GM18909 (cell line): ENCODE data around the gene EEPD1.

Experiments used
- ATAC-seq: cut with Tn5 transposase; IDR thresholded peaks from one replicate; pipeline ENCODE4 v1.9.1; 2021; ENCODE audit warnings: mild to moderate bottlenecking; ENCODE audit not compliant: unreplicated experiment, poor library complexity

EEPD1 gene

GRCh38 chr7:36188266-36188665 is 35.2 kb downstream of the EEPD1 start:
- ATAC-seq, result no peak

DNA sequence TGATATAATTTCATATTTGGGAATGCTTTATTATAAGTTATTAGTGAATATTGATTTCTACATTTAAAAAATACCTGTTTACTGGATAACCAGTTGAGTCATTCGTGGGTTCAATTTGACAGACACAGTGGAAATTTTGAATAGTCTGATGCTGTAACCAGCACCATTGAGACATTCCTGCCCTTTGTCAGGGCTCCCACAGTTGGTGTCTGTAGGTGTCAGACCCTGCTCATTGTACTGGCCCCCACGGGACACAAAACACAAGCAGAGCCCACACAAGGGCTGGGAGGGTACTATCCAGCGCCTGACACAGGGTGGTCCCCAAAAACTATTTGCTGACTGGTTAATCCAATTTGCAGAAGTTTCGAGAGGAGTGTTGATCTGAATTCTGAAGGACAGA is 35.9 kb downstream of the EEPD1 start:
- ATAC-seq, result no peak

DNA sequence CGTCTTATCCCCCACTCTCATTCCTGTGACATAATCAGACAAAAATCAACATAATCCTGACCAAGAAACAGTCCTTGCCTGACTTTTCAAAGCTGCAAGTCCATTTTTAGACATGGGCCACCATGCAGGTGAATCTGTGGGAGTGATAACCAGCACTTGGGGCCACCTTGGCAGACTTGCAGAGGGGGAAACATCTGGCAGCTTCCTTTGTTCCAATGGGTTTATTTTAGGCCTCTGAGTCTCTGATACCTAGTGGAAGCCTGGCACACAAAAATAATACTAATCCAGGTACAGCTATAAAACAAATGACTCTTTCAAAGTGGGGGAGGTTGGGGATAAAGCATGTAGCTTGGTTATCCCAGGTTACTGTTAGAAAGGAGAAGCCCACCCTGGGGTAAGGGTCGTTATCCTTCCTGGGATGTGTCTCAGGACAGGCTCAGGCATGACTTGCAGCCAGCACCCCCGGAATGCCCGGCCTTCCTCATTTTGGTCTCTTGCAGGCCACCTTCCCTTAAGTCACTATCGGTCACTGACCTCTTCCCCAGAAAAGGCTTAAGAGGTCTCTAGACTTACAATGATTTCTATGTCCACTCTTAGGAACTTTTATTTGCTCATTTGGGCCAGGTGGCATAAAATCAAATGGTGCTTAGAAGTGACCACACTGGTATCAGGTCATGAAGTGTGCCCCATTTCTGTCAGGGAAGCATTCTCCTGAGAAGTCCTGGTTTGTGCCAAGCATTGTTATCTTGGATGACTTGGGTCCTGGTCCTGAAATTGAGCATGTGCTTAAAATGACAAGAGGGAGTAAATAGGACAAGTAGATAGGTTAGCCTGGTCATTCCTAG is 37.6 kb downstream of the EEPD1 start:
- ATAC-seq, result no peak

DNA sequence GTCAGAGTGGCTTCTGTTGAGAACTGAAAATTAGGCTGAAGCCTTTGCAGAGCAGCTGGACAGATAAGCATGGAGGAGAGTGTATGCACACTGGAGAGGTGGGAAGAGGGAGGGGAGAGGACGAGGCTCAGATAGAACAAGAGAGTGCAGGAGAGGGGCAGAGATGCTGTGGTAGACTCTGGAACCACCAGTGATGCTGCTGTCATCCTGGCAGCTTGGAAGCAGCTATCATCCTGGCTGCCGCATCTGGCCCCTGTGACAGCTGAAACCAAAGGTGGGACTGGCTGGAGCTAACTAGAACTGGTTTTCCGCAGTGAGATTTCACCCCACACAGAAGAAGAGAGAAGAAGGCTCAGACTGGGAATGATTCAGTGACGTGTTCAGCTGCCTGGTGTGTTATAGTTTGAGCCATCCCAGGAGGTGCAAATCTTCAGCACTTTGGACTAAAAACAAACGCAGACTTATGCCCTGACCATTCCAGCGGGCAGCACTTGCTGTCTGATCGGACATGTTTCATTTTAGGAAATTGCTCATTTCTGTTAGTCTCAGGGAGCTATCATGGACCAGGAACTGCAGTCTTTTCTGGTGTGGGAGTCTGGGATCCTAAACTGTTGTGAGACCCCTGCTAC is 38.4 kb downstream of the EEPD1 start:
- ATAC-seq, result peak; percentile 22

DNA sequence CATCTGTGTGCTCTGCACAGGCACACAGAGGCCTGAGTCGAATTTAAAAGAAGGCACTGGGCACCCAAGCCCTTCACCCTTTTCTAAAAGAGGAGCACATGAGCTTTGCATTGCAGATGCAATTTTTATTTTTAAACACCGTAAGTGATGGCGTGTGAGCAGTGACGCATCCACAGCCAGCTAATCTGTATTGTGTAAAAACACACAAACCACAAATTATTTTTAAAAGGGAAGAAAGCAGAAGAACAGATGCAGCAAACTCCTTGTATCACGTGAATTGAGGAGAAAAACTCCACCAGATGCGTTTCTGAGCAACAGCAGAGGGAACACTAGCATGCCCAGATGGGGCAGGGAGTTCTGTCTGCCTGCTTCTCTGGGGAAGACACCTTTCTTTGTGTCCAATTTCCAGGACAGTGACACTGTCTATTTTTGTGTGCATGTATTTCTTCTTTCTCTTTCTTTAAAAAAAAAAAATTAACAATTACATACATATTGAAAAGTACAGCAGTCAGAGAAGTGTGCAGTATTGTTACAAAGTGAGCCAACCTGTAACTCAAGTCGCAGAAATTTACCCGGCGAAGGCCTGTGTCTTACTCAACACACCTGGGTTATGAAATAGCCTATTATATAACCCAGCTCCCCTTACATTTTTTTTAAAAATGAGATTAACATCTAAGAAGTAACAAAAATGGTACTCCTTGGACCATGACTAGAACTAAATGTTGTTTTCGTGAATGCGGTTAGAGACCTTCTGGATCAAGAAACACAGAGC is 39.2 kb downstream of the EEPD1 start:
- ATAC-seq, result peak; percentile 45

DNA sequence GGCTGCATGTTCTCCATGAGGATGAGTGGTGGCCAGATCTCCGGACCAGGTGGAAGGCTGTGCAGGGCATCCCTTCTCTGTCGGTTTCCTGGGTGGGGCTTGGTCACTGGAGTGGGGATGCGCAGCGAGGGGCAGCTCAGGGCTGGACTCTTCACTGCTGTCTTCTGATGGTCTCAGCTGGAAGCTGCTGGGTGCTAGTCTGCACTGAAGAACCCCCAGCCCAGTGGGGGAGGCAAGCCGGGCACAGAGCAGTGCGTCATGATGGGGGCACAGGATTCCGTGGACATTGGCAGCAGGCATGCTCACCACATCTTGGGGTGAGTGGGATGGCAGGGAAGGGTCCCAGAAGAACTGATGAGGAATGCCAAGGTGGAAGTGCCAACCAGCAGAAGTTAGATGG is 39.8 kb downstream of the EEPD1 start:
- ATAC-seq, result no peak

- no peak for ATAC-seq
These were observed 45.8 kb downstream of the EEPD1 start for GRCh38 chr7:36198854-36199266.

GRCh38 chr7:36199329-36199728 is 46.3 kb downstream of the EEPD1 start:
- no peak for ATAC-seq

GRCh38 chr7:36201122-36201723 is 48.2 kb downstream of the EEPD1 start:
- no peak for ATAC-seq

DNA sequence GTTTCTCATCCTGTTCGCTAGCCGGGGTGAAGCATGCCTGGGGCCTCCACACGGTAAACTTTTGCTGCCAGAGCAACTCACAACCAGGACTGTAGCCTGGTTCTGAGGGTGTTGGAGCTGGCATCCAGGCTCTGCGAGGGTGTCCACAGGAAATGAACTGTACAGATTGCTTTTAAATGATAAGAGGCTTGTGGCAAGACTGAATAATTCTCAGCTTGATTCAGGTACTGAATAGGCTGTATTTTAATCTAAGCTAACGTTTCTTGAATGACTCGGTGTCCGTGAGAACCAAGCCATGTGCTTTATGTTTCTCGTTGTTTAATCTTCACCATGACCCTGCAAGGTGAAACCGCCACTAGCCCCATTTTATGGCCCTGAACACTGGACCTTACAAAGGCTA is 49.3 kb downstream of the EEPD1 start:
- ATAC-seq, result no peak

- no peak for ATAC-seq
These were observed 50.2 kb downstream of the EEPD1 start for GRCh38 chr7:36203071-36203790.

GRCh38 chr7:36204044-36204663 is 51.1 kb downstream of the EEPD1 start:
- no peak for ATAC-seq

GRCh38 chr7:36204929-36205635 is 52.0 kb downstream of the EEPD1 start:
- ATAC-seq, result no peak

- no peak for ATAC-seq
These were observed 52.7 kb downstream of the EEPD1 start for GRCh38 chr7:36205803-36206202.

DNA sequence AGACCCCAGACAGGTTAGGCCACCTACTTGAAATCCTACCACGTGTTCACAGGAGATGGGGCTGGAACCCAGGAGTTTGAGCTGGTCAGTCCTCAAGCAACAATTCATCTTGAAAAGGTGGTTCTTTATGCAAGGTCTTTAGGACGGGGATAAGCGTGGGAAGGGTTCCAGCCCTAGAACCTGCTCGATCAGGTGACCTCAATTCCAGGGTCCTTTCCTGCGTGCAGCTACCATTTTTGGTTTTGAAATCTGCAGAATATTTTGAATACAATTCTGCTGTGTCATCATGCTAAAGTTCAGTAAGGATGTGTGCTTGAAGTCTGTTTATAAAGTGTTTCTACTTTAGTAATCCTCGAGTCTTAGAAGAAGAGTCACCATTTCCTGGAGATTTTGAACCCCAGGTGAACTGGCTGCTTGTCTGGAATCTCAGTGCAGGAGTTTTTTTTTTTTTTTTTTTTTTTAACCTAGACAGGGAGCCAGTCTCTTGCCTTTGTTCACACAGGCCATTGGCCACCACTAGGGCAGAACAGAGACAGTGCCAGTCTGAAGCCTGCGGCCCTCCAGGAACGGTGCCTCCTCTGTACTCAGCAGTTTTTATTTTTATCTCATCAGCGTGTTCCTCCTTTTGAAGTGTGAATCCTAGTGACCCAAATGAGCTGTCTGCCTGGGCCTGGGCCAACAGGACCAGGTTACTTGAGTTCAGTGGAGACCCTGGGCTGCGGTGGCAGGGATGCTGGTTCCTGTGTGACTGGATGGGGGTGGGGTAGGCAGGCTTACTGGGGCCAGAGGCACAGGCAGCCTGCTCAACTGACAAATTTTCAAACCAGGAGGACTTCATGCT is 54.6 kb downstream of the EEPD1 start:
- ATAC-seq, result no peak

- ATAC-seq, result no peak
These were observed 55.4 kb downstream of the EEPD1 start for GRCh38 chr7:36208426-36208825.

DNA sequence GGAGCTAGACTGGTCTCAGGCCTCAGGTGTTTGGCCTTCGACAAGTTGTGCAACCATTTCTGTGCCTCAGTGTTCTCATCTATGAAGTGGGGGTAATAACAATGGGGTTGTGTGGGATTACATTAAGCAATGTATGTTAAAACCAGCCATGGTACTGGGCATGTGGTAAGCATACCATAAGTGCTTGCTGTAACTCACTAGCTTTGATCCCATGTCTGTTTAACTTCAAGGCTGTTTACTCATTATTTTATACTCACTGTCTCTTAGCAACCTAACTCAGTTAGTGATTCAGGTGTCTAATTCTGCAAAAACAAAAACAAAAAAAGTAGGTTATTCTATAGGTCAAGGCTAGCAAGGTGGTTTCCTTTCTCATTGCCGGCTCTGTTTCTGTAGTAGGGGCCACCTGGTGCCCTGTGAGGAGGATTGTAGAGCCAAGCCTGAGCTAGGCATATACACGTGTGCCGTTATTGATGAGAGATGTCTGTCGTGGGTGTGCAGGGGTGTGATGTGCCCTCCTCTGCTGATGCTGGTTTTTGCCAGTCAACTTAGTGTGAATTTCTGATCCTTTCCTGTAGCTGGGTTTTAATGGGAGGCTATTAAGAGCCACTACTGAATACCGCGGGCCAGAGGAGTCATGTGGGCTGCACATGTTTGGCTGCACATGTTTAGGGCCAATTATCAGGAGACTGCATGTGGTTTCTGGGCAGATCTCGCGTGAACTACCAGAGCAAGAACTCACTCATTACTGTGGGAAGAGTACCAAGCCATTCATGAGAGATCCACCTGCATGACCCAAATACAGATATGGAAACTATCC is 56.2 kb downstream of the EEPD1 start:
- no peak for ATAC-seq
